ENCODE data around the gene LAMA1. TPM values are rescaled to one million over a fixed set of nuclear protein-coding genes. Genes with fewer than 3 reads are reported as not detected.

Gene LAMA1
- total and polyA plus RNA-seq, 2 of the 4 experiments (the other 2 are of a cell fraction) = 10.9 to 15.5 TPM

DNA sequence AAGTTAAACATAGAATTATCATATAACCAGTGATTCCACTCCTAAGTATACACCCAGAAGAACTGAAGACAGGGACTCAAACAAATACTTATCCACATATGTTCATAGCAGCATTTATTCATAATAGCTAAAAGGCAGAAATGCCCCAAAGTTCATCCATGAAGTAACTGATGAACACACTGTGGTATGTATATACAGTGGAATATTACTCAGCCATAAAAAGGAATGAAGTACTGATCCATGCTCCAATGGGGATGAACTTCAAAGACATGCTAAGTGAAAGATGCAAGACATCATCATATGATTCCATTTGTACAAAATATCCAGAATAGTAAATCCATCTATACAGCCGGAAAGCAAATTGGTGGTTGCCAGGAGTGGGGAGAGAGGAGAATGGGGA lies 157.5 kb downstream of the LAMA1 start:
- POLR2A ChIA-PET (ENCODE audit: unreplicated experiment) = no interaction called here
- H2BK120ac ChIP-seq (ENCODE audit: low read depth, low read length) = no peak overlapping the region

More for the DNA sequence above, 157.5 kb downstream of the LAMA1 start:
- Histone ChIP-seq H3K27ac (ENCODE audit: insufficient read depth, low read length) (no peak overlapping the region), H4K5ac (ENCODE audit: low read depth, low read length) (no peak overlapping the region), H3K4me2 (ENCODE audit: low read depth, low read length) (no peak overlapping the region), H3K18ac (ENCODE audit: low read depth, low read length) (no peak overlapping the region), H3K9me1 (ENCODE audit: insufficient read depth, low read length) (no peaks in the 10 kb centered on the region), H2AFZ (replicated peaks; ENCODE audit: low read length, poor library complexity) (no peak overlapping the region), H4K91ac (ENCODE audit: insufficient read depth, low read depth, low read length) (no peak overlapping the region), H2BK5ac (ENCODE audit: low read depth, low read length, poor library complexity, severe bottlenecking) (no peak overlapping the region), H3K79me1 (ENCODE audit: low read depth in 1 of 2, low read length in 2 of 2) (no peaks in the 10 kb centered on the region), H3K27me3 (ENCODE audit: control insufficient read depth, insufficient read depth, low read length) (no peaks in the 10 kb centered on the region), H3K56ac (ENCODE audit: extremely low read depth, insufficient read depth, low read length) (no peak overlapping the region), H2BK15ac (ENCODE audit: low read depth, low read length) (no peak overlapping the region), H2AK5ac (ENCODE audit: low read depth, low read length) (no peak overlapping the region), H3K23ac (ENCODE audit: low read depth, low read length) (no peak overlapping the region), H3K9ac (ENCODE audit: low read depth, low read length) (no peak overlapping the region), H2BK20ac (ENCODE audit: low read depth, low read length) (no peak overlapping the region), H4K20me1 (ENCODE audit: insufficient read depth, low read length) (no peaks in the 10 kb centered on the region), H3K4me3 (ENCODE audit: insufficient read depth, low read depth, low read length) (no peak overlapping the region), H3K36me3 (ENCODE audit: control insufficient read depth, insufficient read depth, low read length) (peaks cover 13% of the 10 kb centered on the region; the same call in 1 of the 2 replicates), H4K8ac (ENCODE audit: low read depth in 2 of 2, low read length in 2 of 2) (no peak overlapping the region), H3K14ac (replicated peaks; ENCODE audit: low read depth, low read length) (no peak overlapping the region), H3K9me3 (ENCODE audit: control insufficient read depth, insufficient read depth, low read length) (no peaks in the 10 kb centered on the region), H3K4ac (ENCODE audit: low read depth, low read length) (no peak overlapping the region), H3K4me1 (ENCODE audit: control insufficient read depth, insufficient read depth, low read length) (no peaks in the 10 kb centered on the region), H2AK9ac (replicated peaks; ENCODE audit: low read depth, low read length, poor library complexity) (no peak overlapping the region)
- TF ChIP-seq NFE2L2 (IDR thresholded peaks at IDR 0.05; ENCODE audit: low read depth, low read length) (no peak), MAZ (IDR thresholded peaks at IDR 0.05; ENCODE audit: borderline replicate concordance, low read depth, low read length) (no peak), SMC3 (IDR thresholded peaks at IDR 0.05; ENCODE audit: low read depth, low read length) (no peak), RFX5 (IDR thresholded peaks at IDR 0.05; ENCODE audit: low read depth, low read length) (no peak), MXI1 (IDR thresholded peaks at IDR 0.05; ENCODE audit: borderline replicate concordance, low read depth, low read length) (no peak), CTCF (conservative IDR thresholded peaks at IDR 0.05; ENCODE audit: low read depth, low read length) (no peak), MAFK (IDR thresholded peaks at IDR 0.05; ENCODE audit: low read depth, low read length) (no peak), BHLHE40 (IDR thresholded peaks at IDR 0.05; ENCODE audit: low read depth, low read length) (no peak), RAD21 (IDR thresholded peaks at IDR 0.05; ENCODE audit: low read length) (no peak), CEBPB (IDR thresholded peaks at IDR 0.05; ENCODE audit: low read depth, low read length) (no peak), FOS (IDR thresholded peaks at IDR 0.05; ENCODE audit: low read depth, low read length) (no peak), ELK1 (IDR thresholded peaks at IDR 0.05; ENCODE audit: borderline replicate concordance, low read depth, low read length) (no peak), CHD1 (IDR thresholded peaks at IDR 0.05; ENCODE audit: low read depth, low read length) (no peak), RCOR1 (IDR thresholded peaks at IDR 0.05; ENCODE audit: insufficient replicate concordance, low read length) (no peak), POLR2A (IDR thresholded peaks at IDR 0.05; ENCODE audit: low read depth, low read length) (no peak)
- TF ChIP-seq, protein P1, sequence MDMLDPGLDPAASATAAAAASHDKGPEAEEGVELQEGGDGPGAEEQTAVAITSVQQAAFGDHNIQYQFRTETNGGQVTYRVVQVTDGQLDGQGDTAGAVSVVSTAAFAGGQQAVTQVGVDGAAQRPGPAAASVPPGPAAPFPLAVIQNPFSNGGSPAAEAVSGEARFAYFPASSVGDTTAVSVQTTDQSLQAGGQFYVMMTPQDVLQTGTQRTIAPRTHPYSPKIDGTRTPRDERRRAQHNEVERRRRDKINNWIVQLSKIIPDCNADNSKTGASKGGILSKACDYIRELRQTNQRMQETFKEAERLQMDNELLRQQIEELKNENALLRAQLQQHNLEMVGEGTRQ (IDR thresholded peaks at IDR 0.05; ENCODE audit: low read depth, low read length) = no peak
- CTCF ChIA-PET = no interaction called here
- dilution Hi-C loops (cut with HindIII; ENCODE audit: low sequenced_read_pairs, unreplicated experiment) (no loop called here), intact Hi-C loops (cut with micrococcal nuclease) (no loop called here), in situ Hi-C loops (cut with MboI; ENCODE audit: low sequenced_read_pairs) (no loop called here)
- no peak for DNase-seq
- no CpG with 5 or more reads among the region's 1 CpG for WGBS, 2 experiments (ENCODE audit: extremely low coverage in 2 of 2, insufficient read length in 1 of 2)
- ATAC-seq (ENCODE audit: low read depth) = no peak
- no TSS peak for BruUV-seq (replicated peaks)
